ENCODE data around the gene SELENBP1.
"Not testable (repeated sequence)": the region's sequence is repeated elsewhere in the genome, so short reads cannot be mapped to it uniquely, and the experiment has no call there.

The SELENBP1 gene

DNA sequence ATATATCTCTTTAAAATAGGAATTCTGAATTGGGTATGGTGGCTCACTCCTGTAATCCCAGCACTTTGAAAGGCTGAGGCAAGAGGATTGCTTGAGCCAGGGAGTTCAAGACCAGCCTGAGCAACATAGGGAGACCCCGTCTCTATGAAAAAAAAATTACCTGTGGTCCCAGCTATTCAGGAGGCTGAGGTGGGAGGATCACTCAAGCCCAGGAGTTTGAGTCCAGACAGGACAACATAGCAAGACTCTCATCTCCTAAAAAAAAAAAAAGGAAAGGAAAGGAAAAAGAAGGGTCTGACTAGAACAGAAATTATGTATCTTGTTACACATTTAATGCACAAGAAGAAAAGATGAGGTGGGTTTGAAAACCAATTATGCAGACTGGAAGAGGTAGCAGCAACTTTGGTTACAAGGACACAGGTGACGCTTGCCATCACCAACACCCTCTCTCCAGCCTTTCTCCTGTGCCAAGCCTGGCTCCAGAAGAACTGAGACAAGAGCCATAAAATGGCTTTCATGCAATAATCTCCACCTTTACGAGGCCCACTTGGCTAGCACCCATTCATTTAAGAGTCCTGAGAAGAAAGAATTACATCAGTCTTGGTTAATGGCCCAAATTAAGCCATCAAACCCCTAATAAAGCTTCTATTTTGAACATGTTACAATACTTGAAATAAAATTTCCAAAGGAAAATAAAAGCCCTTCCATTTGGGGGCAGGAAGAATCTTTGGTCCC lies 4.8 kb upstream of the SELENBP1 start:
- DNase-seq = no peak

DNA sequence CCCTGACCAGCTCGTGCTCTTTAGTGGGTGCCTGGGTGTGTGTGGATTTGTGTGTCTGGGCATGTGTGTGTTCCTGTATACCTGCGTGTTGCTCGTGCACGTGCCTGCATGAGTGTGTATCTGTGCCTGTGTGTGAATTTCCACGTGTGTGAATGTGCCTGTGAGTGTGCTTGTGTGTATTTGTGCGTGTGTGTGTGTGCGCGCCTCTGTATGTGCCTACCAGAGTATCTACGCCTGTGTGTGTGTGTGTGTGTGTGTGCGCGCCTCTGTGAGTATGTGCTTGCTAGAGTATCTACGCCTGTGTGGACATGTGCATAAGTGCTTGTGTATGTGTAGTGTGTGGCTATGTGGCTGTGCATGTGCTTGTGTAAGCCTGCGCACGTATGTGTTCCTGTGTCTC lies 691 bp upstream of the SELENBP1 start:
- no peak for DNase-seq

- DNase-seq = peak; percentile 27 to 44 (median 44)
Measured at GRCh38 chr1:151371370-151372057, 991 bp downstream of the SELENBP1 start.

DNA sequence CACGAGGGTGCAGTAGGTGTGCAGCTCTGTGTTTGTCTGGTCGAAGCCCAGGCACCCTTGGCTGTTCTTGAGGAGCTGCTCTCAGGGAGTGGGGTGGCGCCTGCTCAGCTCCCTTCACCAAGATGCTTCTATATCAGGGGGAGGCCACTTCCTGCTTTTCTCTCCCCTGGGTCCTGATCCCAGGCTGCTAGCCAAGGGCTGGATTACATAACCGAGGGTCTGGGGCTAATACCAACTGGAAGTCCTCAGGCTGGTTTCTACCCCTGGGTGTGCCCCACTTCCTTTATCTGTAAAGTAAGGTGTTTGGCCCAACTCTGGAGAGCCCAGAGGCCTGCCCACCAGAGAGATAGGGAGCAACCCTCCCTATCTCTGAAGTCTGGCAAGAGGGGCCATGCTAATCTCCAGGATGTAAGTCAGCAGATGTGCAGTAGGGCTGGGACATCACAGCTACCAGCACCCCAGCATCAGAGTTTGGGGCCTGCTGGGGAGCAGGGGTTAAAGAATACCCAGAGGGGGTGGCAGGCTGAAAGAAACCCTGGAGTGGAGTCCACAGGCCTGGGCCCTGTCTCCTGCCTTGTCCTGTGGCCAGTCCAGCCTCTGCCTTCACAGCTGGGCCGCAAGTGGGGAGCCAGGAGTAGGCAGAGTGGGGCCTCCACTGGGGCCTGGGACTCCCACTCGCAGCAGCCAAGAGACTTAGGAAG lies 2.1 kb downstream of the SELENBP1 start:
- DNase-seq = no peak

DNA sequence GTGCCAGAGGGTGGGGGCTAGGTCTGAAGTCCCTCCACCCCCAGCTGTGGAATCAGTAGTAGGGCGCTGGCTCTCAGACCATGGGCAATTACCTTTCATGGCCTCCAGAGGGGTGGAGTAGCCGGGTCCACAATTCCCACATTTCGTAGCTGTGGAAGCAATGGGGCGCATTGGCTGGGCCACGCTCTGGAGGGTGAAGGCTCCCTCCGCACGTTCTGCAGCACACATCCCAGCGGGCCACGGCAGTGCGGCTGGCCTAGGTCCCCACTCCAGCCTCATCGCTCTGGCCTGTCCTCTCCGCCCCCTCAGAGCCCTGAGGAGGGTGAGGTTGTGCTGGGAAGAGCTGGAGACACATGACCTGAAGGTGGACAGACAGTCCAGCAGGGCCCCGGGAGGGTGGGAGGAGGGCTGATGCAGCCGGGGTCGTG lies 2.9 kb downstream of the SELENBP1 start:
- no peak for DNase-seq

DNA sequence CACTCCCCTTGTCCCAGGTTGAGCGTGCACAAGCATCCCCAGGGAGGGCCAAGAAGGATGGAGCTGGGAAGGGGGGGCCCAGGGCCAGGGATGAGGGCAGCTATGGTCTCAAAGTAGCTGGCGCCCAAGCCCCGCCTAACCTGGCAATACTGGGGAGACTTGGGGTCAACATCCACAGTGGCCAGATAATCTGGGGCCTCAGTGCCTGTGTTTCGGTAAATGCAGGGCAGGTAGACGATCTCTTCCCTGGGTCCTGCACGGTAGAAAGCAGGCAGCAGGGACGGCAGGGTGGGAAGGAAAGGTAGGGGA lies 3.2 kb downstream of the SELENBP1 start:
- DNase-seq = no peak

- DNase-seq = no peak
Measured at GRCh38 chr1:151368393-151369301, 3.9 kb downstream of the SELENBP1 start.

DNA sequence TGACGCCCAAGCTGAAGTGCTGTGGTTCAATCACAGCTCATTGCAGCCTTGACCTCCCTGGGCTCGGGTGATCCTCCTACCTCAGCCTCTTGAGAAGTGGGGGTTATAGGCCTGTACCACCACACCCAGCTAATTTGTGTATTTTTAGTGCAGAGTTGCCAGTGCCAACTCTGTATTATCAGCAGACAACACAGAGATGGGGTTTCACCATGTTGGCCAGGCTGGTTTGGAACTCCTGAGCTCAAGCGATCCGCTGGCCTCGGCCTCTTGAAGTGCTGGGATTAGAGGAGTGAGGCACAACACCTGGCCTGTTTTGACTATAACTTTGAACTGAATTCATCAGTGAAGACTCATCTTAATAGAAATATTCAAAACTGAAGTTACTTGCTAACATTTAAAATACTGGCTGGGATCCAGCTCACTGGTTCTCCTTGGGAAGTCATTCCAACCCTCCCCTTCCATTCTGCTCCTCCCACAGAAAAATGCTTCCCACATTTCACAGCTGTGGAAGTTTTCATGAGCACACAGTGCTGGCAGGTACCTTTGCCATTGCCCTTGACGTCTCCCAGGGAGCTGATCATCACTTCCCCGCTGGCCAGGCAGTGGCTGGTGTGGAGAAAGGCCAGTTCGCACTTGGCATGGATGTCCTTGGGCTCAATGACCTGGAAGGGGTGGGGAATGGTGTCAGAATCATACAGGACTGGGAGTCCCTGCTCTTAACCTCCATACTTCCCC lies 4.7 kb downstream of the SELENBP1 start:
- DNase-seq = no peak

DNA sequence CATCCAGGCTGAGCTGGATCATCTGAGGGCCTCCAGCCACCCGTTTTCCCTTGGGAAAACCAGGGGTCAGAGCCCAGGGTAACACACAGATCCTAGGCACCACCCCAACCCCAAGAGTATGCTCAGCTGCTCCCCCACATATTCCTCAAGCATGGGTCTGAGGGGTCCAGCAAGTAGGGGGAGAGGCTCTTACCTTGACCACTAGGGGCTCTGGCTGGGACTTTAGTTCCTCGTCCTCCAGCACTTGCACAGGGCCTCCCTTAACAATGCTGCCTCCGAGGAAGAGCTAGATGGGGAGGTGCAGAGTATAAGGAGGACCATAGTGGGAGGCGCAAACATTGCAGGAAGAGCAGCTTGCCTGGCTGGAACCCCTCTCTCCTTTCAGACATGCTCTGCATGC lies 7.5 kb downstream of the SELENBP1 start:
- DNase-seq = no peak

DNA sequence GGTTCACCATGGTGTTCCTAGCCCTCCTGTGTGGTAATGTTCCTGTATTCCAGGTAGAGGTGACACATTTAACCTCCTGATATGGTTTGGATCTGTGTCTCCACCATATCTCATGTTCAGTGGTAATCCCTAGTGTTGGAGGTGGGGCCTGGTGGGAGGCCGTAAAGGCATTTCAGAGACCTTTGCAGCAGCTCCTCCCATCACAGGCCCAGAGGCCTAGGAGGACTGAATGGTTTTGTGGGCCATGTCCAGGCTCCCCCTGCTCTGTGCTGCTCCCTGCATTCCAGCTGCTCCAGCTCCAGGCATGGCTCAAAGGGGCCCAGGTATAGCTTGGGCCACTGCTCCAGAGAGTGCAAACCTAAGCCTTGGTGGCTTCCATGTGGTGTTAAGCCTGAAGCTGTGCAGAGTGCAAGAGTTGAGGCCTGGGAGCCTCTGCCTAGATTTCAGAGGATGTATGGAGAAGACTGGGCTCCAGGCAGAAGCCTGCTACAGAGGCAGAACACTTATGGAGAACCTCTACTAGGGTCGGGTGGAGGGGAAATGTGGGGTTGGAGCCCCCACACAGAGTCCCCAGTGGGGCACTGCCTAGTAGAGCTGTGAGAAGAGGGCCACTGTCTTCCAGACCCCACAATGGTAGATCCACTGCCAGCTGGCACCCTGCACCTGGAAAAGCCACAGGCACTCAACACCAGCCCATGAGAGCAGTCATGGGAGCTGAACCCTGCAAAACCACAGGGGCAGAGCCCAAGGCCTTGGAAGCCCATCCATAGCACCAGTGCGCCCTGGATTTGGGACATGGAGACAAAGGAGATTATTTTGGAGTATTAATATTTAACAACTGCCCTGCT lies 10.0 kb downstream of the SELENBP1 start:
- DNase-seq = no peak

- no peak for DNase-seq
Measured at GRCh38 chr1:151361883-151362282, 10.6 kb downstream of the SELENBP1 start.

DNA sequence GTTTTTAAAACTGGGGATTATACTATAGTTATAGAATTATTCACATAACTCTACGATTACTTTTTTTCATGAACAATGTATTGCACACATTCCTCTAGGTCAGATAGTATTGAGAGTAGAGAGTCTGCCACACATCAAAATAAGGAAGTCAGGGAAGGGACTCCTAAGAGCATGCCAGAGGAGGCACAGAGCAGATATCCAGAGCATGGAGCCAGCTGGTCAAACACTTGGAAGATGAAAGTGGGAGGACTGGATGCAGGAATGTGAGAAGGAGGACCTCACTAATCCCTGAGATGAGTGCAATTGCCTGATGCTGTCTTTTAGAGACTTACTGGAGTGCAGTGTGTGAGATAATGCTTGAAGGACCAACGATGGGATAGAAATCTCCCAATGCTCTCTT lies 15.8 kb downstream of the SELENBP1 start:
- no peak for DNase-seq

GRCh38 chr1:151352021-151352718 lies 20.3 kb downstream of the SELENBP1 start:
- peak in 1 of 3 donors; percentile 45 for DNase-seq

DNA sequence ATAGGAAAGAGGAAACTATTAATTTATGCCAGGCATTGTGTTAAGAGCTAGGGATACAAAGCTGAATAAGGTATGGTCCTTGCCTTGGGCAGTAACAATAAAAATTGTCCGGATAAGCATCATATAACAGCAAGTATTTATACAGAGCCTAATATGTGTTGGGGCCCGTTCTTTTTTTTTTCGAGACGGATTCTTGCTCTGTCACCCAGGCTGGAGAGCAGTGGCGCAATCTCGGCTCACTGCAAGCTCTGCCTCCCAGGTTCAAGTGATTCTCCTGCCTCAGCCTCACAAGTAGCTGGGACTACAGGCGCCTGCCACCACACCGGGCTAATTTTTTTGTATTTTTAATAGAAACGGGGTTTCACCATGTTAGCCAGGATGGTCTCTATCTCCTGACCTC lies 22.2 kb downstream of the SELENBP1 start:
- DNase-seq = not testable (repeated sequence)

- DNase-seq = no peak
Measured at GRCh38 chr1:151347523-151348246, 24.8 kb downstream of the SELENBP1 start.

- peak; percentile 96 to 99 (median 99) for DNase-seq
Measured at GRCh38 chr1:151346769-151347522, 25.6 kb downstream of the SELENBP1 start, which contains the start of gene RFX5. TSS of gene RFX5 (minus strand) at chr1:151347252. CDS start at chr1:151346320, 932 bp downstream.

DNA sequence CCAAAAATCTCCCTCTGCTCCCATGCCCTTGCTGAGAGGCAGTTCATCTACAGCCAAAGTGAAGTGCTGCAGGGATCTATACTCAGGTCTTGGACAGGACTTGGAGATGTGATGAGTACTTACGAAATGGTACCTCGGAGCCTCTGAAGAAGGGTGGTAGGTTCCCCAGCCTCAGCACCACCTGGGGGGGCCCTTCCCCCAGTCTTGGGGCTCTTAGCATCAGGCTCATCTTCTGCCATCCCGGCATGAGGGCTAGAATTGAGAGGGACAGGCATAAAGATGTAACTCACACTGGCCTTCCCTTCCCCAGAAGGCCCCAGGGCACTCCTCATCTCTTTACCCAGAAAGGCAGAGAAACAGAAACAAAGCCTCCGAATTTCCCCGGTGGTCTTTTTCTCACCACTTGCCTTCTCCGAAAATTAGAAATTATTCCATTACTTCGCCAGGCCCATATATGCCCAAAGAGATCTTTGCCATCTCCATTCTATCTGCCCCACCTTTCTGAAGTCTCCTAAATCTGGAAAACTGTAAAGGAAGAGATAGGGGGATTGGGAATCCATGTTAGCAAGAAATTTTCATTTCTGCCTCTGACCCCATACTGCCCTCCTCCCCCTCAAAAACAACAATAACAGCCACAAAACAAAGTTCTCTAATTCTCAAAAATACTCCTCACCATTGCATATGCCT lies 26.3 kb downstream of the SELENBP1 start:
- DNase-seq = no peak

GRCh38 chr1:151344291-151344690 lies 28.2 kb downstream of the SELENBP1 start:
- peak; percentile 26 to 54 (median 28) for DNase-seq
